H1 (cell line): ENCODE data around the gene VAV2. TPM values are rescaled to one million over a fixed set of nuclear protein-coding genes. Genes with fewer than 3 reads are reported as not detected.

Experiments
- CTCF ChIA-PET: fragments of 300-600 bp; sonication (Branson Sonifier 250); formaldehyde crosslinking; loops from one replicate; lab custom pipeline; 2021; ENCODE audit not compliant: partially characterized antibody; lab: Charles Lee
- POLR2A ChIA-PET: fragments of 300-600 bp; sonication (Branson Sonifier 250); formaldehyde crosslinking; loops from one replicate; lab custom pipeline; 2021; ENCODE audit warnings: inconsistent platforms; ENCODE audit not compliant: partially characterized antibody; lab: Charles Lee
- DNase-seq, 2 experiments: peaks; one replicate each; pipeline versions ENCODE4 v3.0.0 to v3.0.0-alpha.2; 2010 to 2022; ENCODE audit warnings: low spot score in 2 of 2, low read depth in 1 of 2, mixed read lengths in 1 of 2
- FAIRE-seq: peaks from 2 replicates; lab custom pipeline; 2011; peaks lifted over from hg19 to GRCh38; lab: Jason Lieb, UNC
- H2AFZ ChIP-seq: 2 replicates; pipeline ENCODE4 v1.8.1; 2012; ENCODE audit warnings: low read length, inconsistent platforms
- H2AK5ac ChIP-seq: 2 replicates; pipeline ENCODE4 v1.6.1; 2013; ENCODE audit warnings: low read depth, low read length
- H2BK120ac ChIP-seq: replicated peaks from 2 replicates; pipeline ENCODE3; 2013; ENCODE audit warnings: low read depth, low read length, inconsistent platforms
- H2BK12ac ChIP-seq: 2 replicates; pipeline ENCODE4 v1.6.1; 2013; ENCODE audit warnings: low read depth, low read length
- H2BK15ac ChIP-seq: 2 replicates; pipeline ENCODE4 v1.6.1; 2013; ENCODE audit warnings: low read length
- H2BK20ac ChIP-seq: 2 replicates; pipeline ENCODE4 v1.6.1; 2013; ENCODE audit warnings: low read length
- H2BK5ac ChIP-seq: 2 replicates; pipeline ENCODE4 v1.6.1; 2013; ENCODE audit warnings: low read depth, low read length
- H3K14ac ChIP-seq: 2 replicates; pipeline ENCODE4 v1.6.1; 2013; ENCODE audit warnings: inconsistent platforms; ENCODE audit not compliant: insufficient read length
- H3K18ac ChIP-seq: 2 replicates; pipeline ENCODE4 v1.6.1; 2013; ENCODE audit warnings: low read length; ENCODE audit errors: extremely low read depth
- H3K23ac ChIP-seq: 2 replicates; pipeline ENCODE4 v1.6.1; 2013; ENCODE audit warnings: inconsistent platforms; ENCODE audit not compliant: insufficient read length
- H3K23me2 ChIP-seq: 2 replicates; pipeline ENCODE4 v1.6.1; 2013; ENCODE audit warnings: low read depth, low read length
- H3K27ac ChIP-seq: 2 replicates; pipeline ENCODE4 v1.6.1; 2011; ENCODE audit warnings: low read depth, low read length, inconsistent platforms
- H3K27me3 ChIP-seq, 4 experiments: replicated peaks in 1 of 4; 1 replicate in 1 of 4; 2 replicates in 3 of 4; pipeline versions ENCODE4 v1.6.1 to v1.8.1; 2011 to 2013; ENCODE audit warnings: low read length in 3 of 4, mild to moderate bottlenecking in 3 of 4, inconsistent platforms in 2 of 4, mixed read lengths in 2 of 4, moderate library complexity in 1 of 4; ENCODE audit not compliant: control insufficient read depth in 3 of 4, insufficient read depth in 3 of 4; ENCODE audit errors: extremely low read depth in 1 of 4
- H3K36me3 ChIP-seq, 4 experiments: 2 replicates each; pipeline versions ENCODE4 v1.6.1 to v1.8.1; 2011 to 2013; ENCODE audit warnings: mild to moderate bottlenecking in 4 of 4, low read length in 3 of 4, moderate library complexity in 2 of 4, control low read depth in 1 of 4, inconsistent platforms in 1 of 4; ENCODE audit not compliant: insufficient read depth in 4 of 4, control insufficient read depth in 2 of 4
- H3K4ac ChIP-seq: replicated peaks from 2 replicates; pipeline ENCODE3; 2013; ENCODE audit warnings: low read length, low read depth, mixed read lengths, inconsistent platforms; ENCODE audit not compliant: insufficient read length
- H3K4me1 ChIP-seq, 4 experiments: replicated peaks in 1 of 4; 1 replicate in 1 of 4; 2 replicates in 3 of 4; pipeline versions ENCODE4 v1.6.1 to v1.8.1; 2011 to 2013; ENCODE audit warnings: low read length in 3 of 4, inconsistent platforms in 2 of 4, mixed read lengths in 1 of 4; ENCODE audit not compliant: insufficient read depth in 4 of 4, control insufficient read depth in 3 of 4
- H3K4me2 ChIP-seq, 2 experiments: 2 replicates each; pipeline versions ENCODE4 v1.6.1 to v1.8.1; 2011 to 2013; ENCODE audit warnings: low read depth in 2 of 2, low read length in 2 of 2, control low read depth in 1 of 2, inconsistent platforms in 1 of 2, mild to moderate bottlenecking in 1 of 2; ENCODE audit not compliant: insufficient read depth in 1 of 2
- H3K4me3 ChIP-seq, 4 experiments: fragments of 200-600, 300-600 bp in 1 of 4; sonication (generic), shearing (Covaris generic), sonication (Bioruptor Twin) in 1 of 4; 2 replicates each; pipeline versions ENCODE4 v1.5.1 to v1.8.1; 2011 to 2016; ENCODE audit warnings: low read length in 4 of 4, low read depth in 3 of 4, control low read depth in 2 of 4, inconsistent platforms in 2 of 4, mild to moderate bottlenecking in 2 of 4, mixed read lengths in 1 of 4, moderate library complexity in 1 of 4; ENCODE audit not compliant: insufficient read depth in 2 of 4; ENCODE audit errors: extremely low read depth in 1 of 4
- H3K56ac ChIP-seq: replicated peaks from 2 replicates; pipeline ENCODE3; 2013; ENCODE audit warnings: low read depth, mild to moderate bottlenecking, mixed read lengths, low read length, inconsistent platforms; ENCODE audit not compliant: insufficient read length
- H3K79me1 ChIP-seq: 2 replicates; pipeline ENCODE4 v1.6.1; 2013; ENCODE audit warnings: low read depth, low read length, control low read depth
- H3K79me2 ChIP-seq, 2 experiments: 2 replicates each; pipeline versions ENCODE4 v1.6.1 to v1.8.1; 2012 to 2013; ENCODE audit warnings: low read length in 2 of 2, mild to moderate bottlenecking in 2 of 2, inconsistent platforms in 1 of 2; ENCODE audit not compliant: insufficient read depth in 2 of 2, control insufficient read depth in 1 of 2
- H3K9ac ChIP-seq, 4 experiments: replicated peaks in 1 of 4; 1 replicate in 1 of 4; 2 replicates in 3 of 4; pipeline versions ENCODE4 v1.6.1 to v1.8.1; 2011 to 2013; ENCODE audit warnings: low read depth in 3 of 4, low read length in 3 of 4, control low read depth in 2 of 4, mild to moderate bottlenecking in 2 of 4, moderate library complexity in 2 of 4, inconsistent platforms in 1 of 4; ENCODE audit errors: extremely low read depth in 1 of 4
- H3K9me3 ChIP-seq, 2 experiments: 2 replicates each; pipeline versions ENCODE4 v1.6.1 to v1.8.1; 2012 to 2013; ENCODE audit warnings: mild to moderate bottlenecking in 2 of 2, moderate library complexity in 2 of 2, control low read depth in 1 of 2, inconsistent platforms in 1 of 2, low read depth in 1 of 2, low read length in 1 of 2, mixed read lengths in 1 of 2; ENCODE audit not compliant: insufficient read depth in 2 of 2
- H4K20me1 ChIP-seq, 2 experiments: replicated peaks in 1 of 2; 2 replicates each; pipeline versions ENCODE3 to v1.8.1; 2011 to 2013; ENCODE audit warnings: inconsistent platforms in 2 of 2, low read length in 2 of 2, mild to moderate bottlenecking in 1 of 2; ENCODE audit not compliant: insufficient read depth in 2 of 2, control insufficient read depth in 1 of 2
- H4K5ac ChIP-seq: 2 replicates; pipeline ENCODE4 v1.6.1; 2013; ENCODE audit warnings: low read length, low read depth, mixed read lengths, inconsistent platforms; ENCODE audit not compliant: insufficient read length
- H4K8ac ChIP-seq: 2 replicates; pipeline ENCODE4 v1.8.0; 2013; ENCODE audit warnings: mild to moderate bottlenecking, moderate library complexity, low read length, inconsistent platforms; ENCODE audit not compliant: insufficient read depth; ENCODE audit errors: extremely low read depth
- H4K91ac ChIP-seq: replicated peaks from 2 replicates; pipeline ENCODE3; 2013; ENCODE audit warnings: low read length, mixed read lengths, inconsistent platforms; ENCODE audit not compliant: insufficient read length
- BACH1 ChIP-seq: IDR thresholded peaks from 2 replicates; pipeline ENCODE4 v1.6.1; 2012; ENCODE audit warnings: low read length, improper control_type of control experiment
- BCL11A ChIP-seq, 2 experiments: IDR thresholded peaks; one replicate each; pipeline ENCODE4 v1.6.1; 2011; ENCODE audit warnings: low read depth in 2 of 2, low read length in 2 of 2, mild to moderate bottlenecking in 2 of 2
- CTBP2 ChIP-seq: IDR thresholded peaks from 2 replicates; pipeline ENCODE4 v1.7.0; 2011; ENCODE audit warnings: borderline replicate concordance, mild to moderate bottlenecking, moderate library complexity, mixed read lengths, low read length; ENCODE audit not compliant: insufficient read depth, insufficient read length
- GTF2F1 ChIP-seq: IDR thresholded peaks from 2 replicates; pipeline ENCODE4 v1.6.1; 2012; ENCODE audit warnings: low read depth, low read length, improper control_type of control experiment, borderline replicate concordance
- JUND ChIP-seq: IDR thresholded peaks from 2 replicates; pipeline ENCODE4 v1.6.1; 2011; ENCODE audit warnings: mild to moderate bottlenecking, improper control_type of control experiment, low read length
- KDM4A ChIP-seq: IDR thresholded peaks from one replicate; pipeline ENCODE4 v1.7.1; 2012; ENCODE audit warnings: low read depth, mild to moderate bottlenecking, moderate library complexity, low read length, inconsistent platforms; ENCODE audit not compliant: severe bottlenecking
- MAFK ChIP-seq: IDR thresholded peaks from 2 replicates; pipeline ENCODE4 v1.6.1; 2012; ENCODE audit warnings: low read depth, mild to moderate bottlenecking, improper control_type of control experiment, low read length
- POLR2AphosphoS5 ChIP-seq: IDR thresholded peaks from 2 replicates; pipeline ENCODE4 v1.6.1; 2011; ENCODE audit warnings: low read depth, low read length
- SAP30 ChIP-seq: fragments of 300-600 bp; sonication (generic); IDR thresholded peaks from 2 replicates; pipeline ENCODE4 v1.7.1; 2012; ENCODE audit warnings: low read length, moderate library complexity, mild to moderate bottlenecking, inconsistent platforms; ENCODE audit not compliant: insufficient read depth, insufficient replicate concordance
- SP1 ChIP-seq: IDR thresholded peaks from 2 replicates; pipeline ENCODE4 v1.6.1; 2011; ENCODE audit warnings: low read depth, low read length
- WGBS, 2 experiments: shearing (Covaris generic) in 1 of 2; methylation state at CpG; one replicate each; pipeline versions ENCODE4 v1.1.6 to v1.1.7; 2013 to 2015; ENCODE audit warnings: low lambda C conversion rate in 2 of 2, mixed read lengths in 2 of 2, inconsistent platforms in 1 of 2, low coverage in 1 of 2, missing lambda C conversion rate in 1 of 2; ENCODE audit not compliant: insufficient replicate concordance in 2 of 2, insufficient coverage in 1 of 2, insufficient read length in 1 of 2; ENCODE audit errors: extremely low coverage in 1 of 2, missing lambda C conversion rate in 1 of 2; 5-methylcytosine and 5-hydroxymethylcytosine counted together
- polyA plus RNA-seq, 7 experiments: library from polyadenylated mRNA; depleted of rRNA in 3 of 7; stranded (reverse) in 5 of 7; unstranded in 2 of 7; fragments of >200 nt in 5 of 7; fragments of 200-250 nt in 2 of 7; gene quantifications; 1 replicate in 5 of 7; 2 replicates in 1 of 7; 4 replicates in 1 of 7; pipeline versions ENCODE4 v1.2.1 to v1.2.3, GENCODE V29; 2011 to 2013; ENCODE audit warnings: missing spikeins in 2 of 7, mixed read lengths in 2 of 7
- total RNA-seq: library from RNA; stranded (reverse); fragmentation: NEBNext Ultra II Directional; extraction: Animal tissue kit (Norgen Biotek cat#: 25700); gene quantifications from 2 replicates; pipeline ENCODE4 v1.2.1, GENCODE V29; 2021
- TF ChIP-seq, protein P1 (sequence below): IDR thresholded peaks from 2 replicates; pipeline ENCODE4 v1.6.1; 2011; ENCODE audit warnings: low read depth, mild to moderate bottlenecking, low read length; ENCODE audit not compliant: insufficient read depth

VAV2 gene
- total and polyA plus RNA-seq, 2 of the 8 experiments (the other 6 are each of a cell fraction or from before 2014, with no cell fraction given), result 13.6 to 37.6 TPM

GRCh38 chr9:133836818-133837217 lies 155.3 kb downstream of the VAV2 start:
- Histone ChIP-seq H2BK120ac (no peak overlapping the region), H3K27ac (no peak overlapping the region), H3K4me3 (no peak overlapping the region), H3K23ac (no peak overlapping the region), H3K18ac (no peak overlapping the region), H3K14ac (no peak overlapping the region), H3K4me2 (no peak overlapping the region), H4K91ac (no peak overlapping the region), H3K9me3 (no peaks in the 10 kb centered on the region), H3K79me1 (peaks cover 11% of the 10 kb centered on the region), H3K9ac (no peak overlapping the region; a peak in 1 of 7 replicates), H3K79me2 (peaks cover 0 to 11% of the 10 kb centered on the region in 2 experiments; a peak in 1 of 4 replicates), H4K20me1 (peaks cover 2 to 8% of the 10 kb centered on the region in 2 experiments), H3K56ac (no peak overlapping the region), H3K23me2 (peaks cover 8% of the 10 kb centered on the region; the same call in 1 of the 2 replicates), H2BK15ac (no peak overlapping the region), H2AFZ (no peak overlapping the region), H4K5ac (no peak overlapping the region), H2BK20ac (no peak overlapping the region), H4K8ac (no peak overlapping the region), H3K27me3 (no peaks in the 10 kb centered on the region), H3K4ac (no peak overlapping the region), H2BK12ac (0 out of 2 replicates have a peak overlapping the region, but pooled peaks have one; percentile 27), H3K4me1 (peaks cover 0 to 34% (median 16%) of the 10 kb centered on the region in 4 experiments; a peak in 6 of 7 replicates), H3K36me3 (no peaks in the 10 kb centered on the region; a peak in 1 of 8 replicates), H2BK5ac (no peak overlapping the region), H2AK5ac (no peak overlapping the region)
- DNase-seq (no peak), FAIRE-seq (no peak)
- ChIA-PET CTCF (interaction anchor here (0.8 to 3.4 kb wide), 4 partner anchors 11 to 157 kb away, joined by 3 to 9 read pairs (median 4); no protein-coding TSS in a partner anchor), POLR2A (no interaction called here)
- 94% methylated on average over 5 of the region's 5 CpGs; no CpG with 5 or more reads in 1 of the 2 experiments for WGBS, 2 experiments
- TF ChIP-seq KDM4A (no peak), BACH1 (no peak), SP1 (no peak), BCL11A (IDR thresholded peaks at IDR 0.05; ENCODE audit: low read depth in 2 of 2, low read length in 2 of 2) (no peak), CTBP2 (no peak), POLR2AphosphoS5 (no peak), JUND (no peak), GTF2F1 (no peak), MAFK (no peak), SAP30 (no peak)
- TF ChIP-seq, protein P1, sequence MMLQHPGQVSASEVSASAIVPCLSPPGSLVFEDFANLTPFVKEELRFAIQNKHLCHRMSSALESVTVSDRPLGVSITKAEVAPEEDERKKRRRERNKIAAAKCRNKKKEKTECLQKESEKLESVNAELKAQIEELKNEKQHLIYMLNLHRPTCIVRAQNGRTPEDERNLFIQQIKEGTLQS, result no peak
